ENCODE results near the gene BPIFA3.

Gene BPIFA3

DNA sequence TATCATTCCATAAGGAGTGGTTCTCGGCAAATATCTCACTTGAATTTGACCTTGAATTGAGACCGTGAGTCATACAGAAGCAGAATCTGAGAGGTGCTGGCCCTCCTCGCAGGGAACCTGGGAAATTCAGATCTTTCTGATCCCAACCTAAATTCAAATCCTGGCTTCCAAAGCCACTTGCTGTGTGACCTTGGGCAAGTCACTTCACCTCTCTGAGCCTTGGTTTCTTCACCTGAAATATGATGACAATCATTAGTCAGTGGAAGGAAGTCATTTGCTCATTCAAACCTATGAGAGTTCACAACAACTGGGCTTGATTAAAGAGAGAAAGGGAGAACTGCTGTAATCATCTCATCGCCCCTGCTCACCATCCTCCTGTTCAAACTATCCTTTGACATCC lies 7.2 kb downstream of the BPIFA3 start:
- DNase-seq (ENCODE audit: low read depth): no peak

DNA sequence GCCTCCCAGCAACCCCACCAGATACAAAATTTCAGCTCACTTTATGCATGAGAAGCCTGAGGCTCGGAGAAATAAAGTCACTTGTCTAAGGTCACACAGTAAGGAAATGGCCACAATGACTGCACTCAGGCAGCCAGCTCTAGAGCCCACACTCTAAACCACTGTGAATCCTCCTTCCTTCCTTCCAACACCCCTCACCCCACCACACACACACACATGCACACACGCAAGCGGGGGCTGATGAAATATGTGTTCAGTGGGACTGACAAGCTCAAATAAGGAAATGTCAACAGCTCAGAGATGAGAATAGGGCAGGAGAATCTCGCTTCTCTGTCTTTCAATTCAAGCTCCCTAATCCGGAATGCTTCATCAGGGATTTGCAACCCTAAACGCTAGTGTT lies 12.7 kb downstream of the BPIFA3 start:
- no peak for DNase-seq (ENCODE audit: low read depth)

DNA sequence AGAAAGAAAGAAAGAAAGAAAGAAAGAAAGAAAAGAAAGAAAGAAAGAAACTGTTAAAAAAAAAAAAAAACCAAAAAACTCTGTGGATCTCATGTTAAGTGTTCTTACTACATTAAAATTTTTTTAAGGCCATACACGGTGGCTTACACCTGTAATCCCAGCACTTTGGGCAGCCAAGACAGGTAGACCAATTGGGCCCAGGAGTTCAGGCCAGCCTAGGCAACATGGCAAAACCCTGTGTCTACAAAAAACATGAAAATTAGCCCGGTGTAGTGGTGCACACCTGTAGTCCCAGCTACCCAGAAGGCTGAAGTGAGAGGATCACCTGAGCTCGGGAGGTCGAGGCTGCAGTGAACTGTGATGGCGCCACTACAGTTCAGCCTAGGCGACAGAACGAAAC lies 14.1 kb downstream of the BPIFA3 start:
- no peak for DNase-seq (ENCODE audit: low read depth)

DNA sequence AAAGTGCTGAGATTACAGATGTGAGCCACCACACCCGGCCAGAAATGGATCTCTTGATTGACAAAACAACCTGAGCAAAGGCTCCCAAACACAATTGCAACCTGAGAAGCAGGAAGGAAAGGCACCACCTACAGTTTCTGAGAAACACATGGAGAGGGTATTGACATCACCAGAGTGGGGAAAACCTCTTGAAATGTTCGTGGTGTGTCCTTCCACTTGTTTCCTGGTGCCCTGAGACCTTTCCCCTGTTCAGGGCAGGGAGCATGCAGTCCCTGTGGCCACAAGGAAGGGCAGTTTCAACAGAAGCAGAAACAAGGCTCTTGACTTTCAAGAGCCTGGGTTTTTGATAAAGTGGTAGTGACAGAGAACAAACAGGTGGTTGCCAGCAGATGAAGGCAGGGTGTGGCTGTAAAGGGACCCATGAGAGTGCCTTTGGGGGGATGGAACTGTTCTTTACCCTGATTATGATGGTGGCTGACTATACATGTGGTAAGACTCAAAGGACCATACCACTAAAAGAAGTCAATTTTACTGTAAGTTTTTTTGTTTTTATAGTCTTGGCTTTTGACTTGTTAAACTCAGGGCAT lies 15.4 kb downstream of the BPIFA3 start:
- DNase-seq (ENCODE audit: low read depth): no peak

DNA sequence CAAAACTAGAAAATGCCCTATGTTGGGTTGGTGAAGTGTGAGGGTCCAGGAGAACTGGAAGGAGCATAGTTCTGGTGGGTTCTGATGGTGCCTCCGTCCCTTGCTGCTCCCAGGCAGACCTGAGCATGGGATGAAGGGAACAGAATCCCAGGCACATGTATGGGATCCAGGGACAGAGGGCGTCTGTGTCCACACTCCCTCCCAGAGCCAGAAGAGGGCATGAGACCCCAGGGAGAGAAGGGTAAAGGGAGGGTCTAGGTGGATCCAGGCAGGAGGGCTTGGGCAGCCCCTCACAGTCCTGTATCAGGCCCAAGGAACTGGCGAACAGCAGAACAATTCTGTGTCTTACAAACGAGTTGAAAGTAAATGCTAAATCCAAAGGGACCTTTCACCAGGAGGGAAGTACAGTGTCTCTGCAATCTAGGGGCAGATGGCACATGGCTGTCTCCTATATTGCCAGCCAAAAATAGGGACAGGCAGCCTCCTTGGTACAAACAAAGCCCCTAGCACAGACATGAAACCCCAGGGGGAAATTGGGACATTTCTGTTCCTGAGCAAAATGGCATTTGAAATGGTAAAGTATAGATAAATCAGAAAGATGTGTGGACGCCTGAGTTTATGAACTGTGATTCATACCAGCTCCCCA lies 16.1 kb downstream of the BPIFA3 start:
- no peak for DNase-seq (ENCODE audit: low read depth)

DNA sequence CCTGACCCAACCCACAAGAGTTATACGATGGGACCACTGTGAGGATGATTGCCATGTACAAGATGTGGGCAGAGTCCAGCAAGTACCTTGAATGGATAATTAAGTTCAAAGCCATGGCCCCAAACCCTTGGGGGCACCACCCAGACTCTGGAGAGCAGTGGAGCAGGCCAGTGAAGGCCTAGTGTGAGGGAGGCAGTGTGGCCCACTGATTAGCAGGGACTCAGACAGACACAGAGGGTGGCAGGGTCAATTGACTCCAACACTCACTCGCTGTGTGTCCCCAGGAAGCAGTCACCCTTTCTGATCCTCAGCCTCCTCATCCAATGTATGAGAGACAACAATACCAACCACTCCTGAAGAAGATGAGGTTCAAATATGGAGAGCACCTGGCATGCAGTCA lies 16.9 kb downstream of the BPIFA3 start:
- no peak for DNase-seq (ENCODE audit: low read depth)

DNA sequence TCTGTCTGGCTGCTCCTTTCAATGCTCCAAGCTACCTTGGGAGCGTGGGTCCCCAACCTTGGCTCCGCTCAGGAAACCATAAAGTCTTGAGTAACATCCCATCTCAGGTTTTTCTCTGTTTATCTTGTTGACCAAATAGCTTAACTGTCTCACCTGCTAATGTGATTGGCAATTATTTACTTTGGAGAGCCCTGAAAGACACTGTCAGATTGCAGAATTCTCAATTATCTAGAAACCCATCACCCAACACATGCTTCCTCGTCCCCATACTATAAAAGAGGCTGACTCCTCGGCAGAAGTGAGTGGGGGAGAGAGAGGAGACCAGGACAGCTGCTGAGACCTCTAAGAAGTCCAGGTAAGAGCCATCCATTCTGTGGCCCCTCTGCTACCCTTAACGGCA lies 18.5 kb downstream of the BPIFA3 start, which contains the start of gene BPIFA1:
Gene BPIFA1 (plus strand): TSS at position 301 of the 400 bp plus-strand sequence. CDS start 1,716 bp downstream, outside the sequence.
- DNase-seq (ENCODE audit: low read depth): no peak

DNA sequence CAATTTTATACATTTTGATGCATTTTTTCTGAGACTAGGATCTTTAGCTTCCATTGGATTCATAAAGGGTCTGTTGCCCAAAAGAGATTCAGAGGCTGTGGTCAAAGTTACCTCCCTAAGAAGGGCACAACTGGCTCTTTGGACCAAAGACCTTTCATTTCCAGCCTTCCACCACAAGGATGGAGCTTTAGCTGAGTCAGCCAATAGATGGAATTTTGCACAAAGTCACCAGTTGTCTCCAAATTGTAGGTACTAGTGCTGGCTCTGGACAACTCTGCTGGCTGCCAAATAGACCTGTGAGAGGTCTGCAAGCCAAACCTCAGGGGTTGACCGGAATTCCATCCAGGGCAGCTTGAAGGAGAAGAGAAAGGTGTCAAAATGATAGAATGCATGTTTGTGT lies 19.2 kb downstream of the BPIFA3 start:
- DNase-seq (ENCODE audit: low read depth): no peak

DNA sequence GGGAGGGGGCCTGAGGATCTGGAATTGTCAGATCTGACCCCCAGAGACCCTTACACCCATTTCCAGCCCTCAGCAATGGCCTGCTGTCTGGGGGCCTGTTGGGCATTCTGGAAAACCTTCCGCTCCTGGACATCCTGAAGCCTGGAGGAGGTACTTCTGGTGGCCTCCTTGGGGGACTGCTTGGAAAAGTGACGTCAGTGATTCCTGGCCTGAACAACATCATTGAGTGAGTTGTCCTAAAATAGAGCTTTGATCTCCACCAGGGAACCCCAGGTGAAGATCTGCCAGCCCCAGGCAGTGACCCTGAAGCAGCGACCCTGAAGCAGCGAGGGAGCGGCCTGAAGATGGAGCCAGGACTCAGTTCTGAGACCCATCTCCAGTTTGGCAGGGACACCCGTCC lies 20.8 kb downstream of the BPIFA3 start:
- no peak for DNase-seq (ENCODE audit: low read depth)

DNA sequence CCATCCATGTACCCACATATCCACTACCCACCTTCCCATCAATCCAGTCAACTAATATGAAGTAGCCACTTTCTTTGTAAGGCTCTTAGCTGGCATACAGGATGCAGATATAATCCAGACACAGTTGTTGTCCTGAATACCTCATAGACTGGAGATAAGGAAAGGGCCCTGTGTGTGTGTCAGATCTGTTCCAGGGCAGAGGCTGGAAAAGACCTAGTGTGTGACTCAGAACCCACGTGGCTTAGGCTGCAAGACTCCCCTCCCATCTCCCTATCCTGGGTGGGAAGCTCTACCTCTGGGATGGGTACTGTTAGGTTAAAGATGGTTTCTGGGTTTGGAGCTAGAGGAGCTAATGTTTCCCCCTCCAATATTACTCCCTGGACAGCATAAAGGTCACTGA lies 22.3 kb downstream of the BPIFA3 start:
- DNase-seq (ENCODE audit: low read depth): no peak

DNA sequence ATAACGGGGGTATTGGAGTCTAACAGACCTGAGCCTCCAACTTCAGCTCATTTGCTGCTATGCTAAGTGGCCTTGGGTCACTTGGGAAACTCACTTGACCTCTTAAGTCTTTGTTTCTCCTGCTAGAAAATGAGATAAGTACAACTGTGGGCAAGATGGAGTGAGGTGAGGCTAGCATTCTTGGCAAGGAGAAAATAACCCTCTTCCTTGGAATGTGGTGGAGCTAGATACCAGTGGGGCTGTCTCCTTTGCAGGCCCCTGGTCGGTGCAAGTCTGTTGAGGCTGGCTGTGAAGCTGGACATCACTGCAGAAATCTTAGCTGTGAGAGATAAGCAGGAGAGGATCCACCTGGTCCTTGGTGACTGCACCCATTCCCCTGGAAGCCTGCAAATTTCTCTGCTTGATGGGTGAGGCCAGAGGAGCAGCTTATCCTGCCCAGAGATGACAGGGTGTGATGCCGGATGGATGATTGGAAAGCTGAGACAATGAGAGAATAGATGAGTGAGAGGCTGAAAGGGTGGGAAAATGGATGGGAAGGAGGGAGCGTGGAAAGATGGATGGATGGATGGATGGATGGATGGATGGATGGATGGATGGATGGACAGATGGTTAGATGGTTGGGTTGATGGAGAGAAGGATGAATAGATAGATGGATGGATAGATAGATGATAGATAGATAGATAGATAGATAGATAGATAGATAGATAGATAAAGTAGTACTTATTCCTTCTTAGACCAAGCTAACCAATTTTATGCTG lies 23.0 kb downstream of the BPIFA3 start:
- no peak for DNase-seq (ENCODE audit: low read depth)

DNA sequence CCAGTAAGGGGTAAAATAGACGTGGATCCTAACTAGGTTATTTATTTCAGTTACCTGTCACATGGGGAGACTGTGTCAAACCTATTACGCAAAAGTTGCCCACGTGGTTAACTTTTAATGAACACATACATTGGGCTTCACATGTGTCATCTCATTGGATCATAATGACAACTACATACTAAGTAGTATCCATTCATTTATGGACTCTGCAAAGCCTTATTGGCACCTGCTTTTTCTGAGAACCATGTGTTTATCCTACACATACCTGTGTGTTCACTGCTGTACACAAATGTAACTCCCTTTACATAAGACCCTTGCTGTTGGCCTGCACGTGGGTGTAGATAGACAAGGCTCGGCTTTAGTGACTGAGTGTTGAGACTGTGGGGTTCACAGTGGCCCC lies 23.8 kb downstream of the BPIFA3 start:
- DNase-seq (ENCODE audit: low read depth): no peak

DNA sequence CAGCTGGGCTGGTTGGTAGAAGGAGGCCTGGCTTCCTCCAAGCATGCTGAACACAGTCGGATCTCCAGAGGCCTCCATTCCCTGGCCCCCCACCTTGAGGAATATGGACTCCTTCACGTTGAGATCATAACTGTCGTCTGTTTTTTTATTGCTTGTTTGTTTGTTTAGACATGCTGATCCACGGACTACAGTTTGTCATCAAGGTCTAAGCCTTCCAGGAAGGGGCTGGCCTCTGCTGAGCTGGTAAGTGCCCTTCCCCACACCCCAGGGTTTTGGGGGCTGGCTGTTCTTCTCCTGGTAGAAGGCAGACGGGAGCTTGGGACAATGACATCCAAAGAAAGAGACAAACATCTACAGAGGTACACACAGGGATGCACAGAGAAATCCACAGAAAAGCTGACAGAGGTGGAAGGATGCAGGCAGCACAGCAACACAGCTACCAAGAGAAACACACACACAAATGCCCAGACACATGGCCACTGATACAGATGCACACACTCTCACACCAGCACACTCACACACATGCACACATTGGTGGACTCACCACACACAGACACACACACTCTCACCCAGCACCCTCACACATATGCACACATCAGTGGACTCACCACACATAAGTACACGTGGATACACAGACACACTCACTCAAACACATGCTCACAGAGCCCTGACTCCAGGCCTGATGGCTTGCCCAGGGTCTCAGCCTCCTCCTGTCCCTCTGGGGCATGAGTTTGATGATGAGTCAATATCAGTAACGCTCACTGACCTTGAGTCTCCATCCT lies 25.4 kb downstream of the BPIFA3 start:
- DNase-seq (ENCODE audit: low read depth): no peak

DNA sequence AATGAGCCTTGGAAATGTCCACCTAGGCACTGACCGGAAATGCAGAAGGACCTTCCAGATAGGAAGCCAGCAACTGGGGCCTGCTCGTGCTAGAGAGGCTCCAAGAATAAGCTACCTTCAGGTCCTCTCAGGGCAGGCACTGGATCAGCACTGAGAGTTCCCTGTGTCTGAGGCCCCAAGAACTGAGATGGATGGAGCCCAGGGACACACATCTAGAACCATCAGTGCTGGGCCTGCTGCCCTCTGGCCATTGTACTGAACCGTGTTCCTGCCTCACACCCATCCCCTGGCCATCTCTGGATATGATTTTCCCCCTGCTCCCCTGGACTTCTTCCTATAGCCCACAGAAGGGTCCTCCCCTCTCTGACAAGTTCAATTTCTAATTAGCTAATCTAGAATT lies 28.9 kb downstream of the BPIFA3 start:
- DNase-seq (ENCODE audit: low read depth): no peak

DNA sequence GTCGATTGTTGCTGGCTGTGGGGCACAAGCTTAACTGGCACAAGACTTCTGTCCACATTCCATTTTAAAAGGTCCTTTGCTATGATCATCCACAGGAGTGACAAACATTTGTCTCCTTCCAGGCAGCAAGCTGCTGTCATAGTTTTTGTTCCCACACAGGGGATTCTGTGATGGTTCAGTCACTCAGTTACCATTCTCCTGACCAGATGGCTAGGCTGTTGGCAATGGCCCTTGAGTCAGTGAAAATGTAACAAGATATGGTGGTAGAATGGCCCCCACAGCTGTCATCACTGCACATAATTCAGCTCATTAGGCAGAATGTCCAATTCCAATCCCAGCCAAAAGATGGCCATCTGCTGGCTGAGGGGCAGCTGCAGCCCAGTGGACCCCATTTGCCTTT lies 32.3 kb downstream of the BPIFA3 start:
- DNase-seq (ENCODE audit: low read depth): no peak

DNA sequence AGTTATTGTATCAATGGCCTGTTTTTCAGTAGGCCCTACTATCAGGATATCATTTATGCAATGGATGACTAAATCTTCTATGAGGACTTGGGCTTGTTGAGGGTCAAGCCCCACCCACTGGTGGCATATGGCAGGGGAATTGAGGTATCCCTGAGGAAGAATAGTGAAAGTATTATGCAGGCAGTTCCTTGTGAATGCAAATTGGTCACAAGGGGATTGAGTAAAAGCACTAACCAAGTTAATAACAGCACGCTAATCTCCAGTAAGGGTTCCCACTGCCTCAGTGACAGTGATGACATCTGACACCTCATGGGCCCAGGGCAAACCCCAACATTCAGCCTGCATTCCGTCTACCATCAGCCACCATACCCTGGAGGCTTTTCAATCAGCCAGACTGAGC lies 33.5 kb downstream of the BPIFA3 start:
- DNase-seq (ENCODE audit: low read depth): no peak

DNA sequence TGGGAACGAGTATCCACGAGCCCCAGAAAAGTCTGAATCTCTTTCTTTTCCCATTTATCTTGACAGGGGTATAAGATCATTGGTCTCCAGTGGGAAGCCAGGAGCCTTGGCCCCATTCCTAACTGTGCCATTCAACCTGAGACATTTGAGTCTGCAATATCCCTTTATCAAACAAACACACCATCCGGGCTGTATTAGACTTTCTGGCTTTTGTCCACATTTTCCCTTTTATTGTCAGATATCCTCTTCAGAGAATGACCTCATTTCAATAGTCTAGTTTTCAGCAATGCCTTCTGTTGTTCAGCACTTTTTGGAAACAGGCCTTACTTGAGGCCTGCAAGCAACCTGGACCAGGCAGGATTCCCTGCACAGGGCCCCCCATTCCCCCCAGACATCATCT lies 34.3 kb downstream of the BPIFA3 start:
- DNase-seq (ENCODE audit: low read depth): no peak

DNA sequence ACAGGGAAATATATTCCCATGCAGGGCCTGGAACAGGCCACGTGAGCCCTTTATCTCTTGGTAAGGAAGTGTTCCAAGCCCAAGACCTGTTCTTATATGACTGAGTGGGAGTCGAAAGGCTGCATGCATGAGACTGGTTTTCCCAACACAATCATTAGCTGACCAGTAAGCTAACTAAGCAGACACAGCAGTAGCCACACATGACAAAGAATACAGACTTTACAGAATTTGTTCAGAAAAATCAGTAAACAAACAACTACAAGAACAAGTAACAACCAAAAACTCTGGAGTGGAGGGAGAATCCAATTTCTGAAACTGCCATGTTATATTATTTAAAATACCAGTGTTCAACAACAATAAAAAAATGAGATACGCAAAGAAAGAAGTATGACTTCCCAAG lies 35.3 kb downstream of the BPIFA3 start:
- no peak for DNase-seq (ENCODE audit: low read depth)

DNA sequence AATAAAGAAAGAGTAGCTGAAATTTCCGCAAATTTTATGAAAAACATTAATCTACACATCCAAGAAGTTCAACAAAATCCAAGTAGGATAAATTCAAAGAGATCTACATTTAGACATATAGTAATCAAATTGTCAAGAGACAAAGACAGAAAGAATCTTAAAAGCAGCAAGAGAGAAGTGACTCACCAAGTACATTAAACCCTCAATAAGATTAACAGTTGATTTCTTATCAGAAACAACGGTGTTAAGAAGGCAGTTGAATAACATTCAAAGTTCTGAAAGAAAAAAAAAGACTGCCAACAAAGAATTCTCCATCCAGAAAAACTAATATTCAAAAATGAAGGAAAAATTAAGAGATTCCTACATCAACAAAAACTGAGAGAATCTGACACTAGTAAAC lies 37.9 kb downstream of the BPIFA3 start:
- DNase-seq (ENCODE audit: low read depth): no peak

DNA sequence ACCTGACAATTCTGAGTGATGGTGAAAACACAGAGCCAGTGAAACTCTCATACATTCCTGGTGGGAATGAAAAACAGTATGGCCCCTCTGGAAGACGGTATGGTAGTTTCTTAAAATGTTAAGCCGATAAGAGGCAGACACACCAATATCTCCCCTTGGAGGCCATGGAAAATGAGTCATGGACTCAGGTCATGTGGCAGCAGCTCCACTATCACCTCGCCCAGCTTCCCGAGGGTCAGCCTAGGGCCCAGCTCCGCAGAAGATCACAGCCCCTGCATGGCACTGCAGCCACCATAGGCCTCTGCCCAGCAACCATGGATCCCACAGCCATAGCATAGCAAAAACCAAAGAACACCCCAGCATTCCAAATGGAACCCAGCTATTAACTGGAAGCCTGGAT lies 40.1 kb downstream of the BPIFA3 start:
- DNase-seq (ENCODE audit: low read depth): no peak

DNA sequence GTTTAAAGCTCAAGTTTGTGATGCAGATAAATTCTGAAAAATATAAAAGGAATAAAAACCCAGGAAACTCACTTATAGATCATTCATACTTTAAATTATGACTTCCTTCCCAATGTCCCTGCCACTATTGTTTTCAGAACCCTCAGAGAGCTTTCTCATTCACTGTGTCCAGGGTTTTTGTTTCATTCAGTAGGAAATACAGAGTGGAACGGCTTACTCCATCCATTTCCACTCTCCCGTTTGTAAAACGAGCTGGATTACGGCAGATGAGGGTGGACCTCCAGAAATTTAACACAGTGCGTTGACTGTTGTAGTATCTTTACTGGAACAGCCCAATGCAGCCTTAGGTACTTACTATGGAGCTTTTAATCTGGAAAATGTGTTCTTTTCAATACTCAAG lies 42.2 kb downstream of the BPIFA3 start:
- no peak for DNase-seq (ENCODE audit: low read depth)

DNA sequence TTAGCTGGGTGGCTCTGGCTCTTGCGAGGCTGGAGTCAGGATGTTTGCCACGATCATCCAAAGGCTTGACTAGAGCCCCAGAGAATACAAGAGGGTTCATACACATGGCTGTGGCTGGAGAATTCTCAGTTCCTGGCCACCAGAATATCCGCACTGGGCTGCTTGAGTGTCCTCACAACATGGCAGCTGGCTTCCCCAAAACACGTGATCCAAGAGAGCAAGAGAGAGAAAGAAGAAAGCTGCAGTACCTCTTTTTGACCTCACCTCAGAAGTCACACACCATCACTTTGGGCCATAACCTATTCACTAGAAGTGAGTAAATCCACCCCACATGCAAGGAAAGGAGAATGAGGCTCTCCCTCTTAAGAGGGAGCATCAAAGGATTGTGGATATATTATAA lies 44.3 kb downstream of the BPIFA3 start:
- no peak for DNase-seq (ENCODE audit: low read depth)

DNA sequence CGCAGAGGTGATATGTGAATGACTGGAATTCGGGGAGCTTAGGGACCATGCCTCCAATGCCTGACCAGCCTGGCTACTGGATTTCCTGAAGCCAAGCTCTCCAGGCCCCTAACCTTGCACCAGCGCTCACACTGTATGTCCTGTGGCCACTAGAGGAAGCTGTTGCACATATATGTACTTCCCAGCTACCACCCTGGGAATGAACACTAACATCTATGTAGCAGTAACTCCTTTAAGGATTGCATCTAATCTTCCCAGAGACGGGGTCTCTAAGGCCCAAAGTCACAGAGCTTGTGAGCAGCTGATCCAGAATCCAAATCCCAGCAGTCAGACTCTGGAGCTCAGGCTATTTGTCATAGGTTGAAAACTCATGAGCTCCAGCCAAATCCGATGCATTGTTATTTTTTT lies 45.5 kb downstream of the BPIFA3 start:
- no peak for DNase-seq (ENCODE audit: low read depth)

Data from stimulated activated CD8-positive, alpha-beta memory T cell treated with anti-CD3 and anti-CD28 coated beads, Interleukin-15, amount 100 ng/mL, for 24 hours (primary cell).